ENCODE results near the gene TGM4.

- no peak for TF ChIP-seq CTCF (IDR thresholded peaks at IDR 0.05 in 4 of 5, conservative IDR thresholded peaks at IDR 0.05 in 1 of 5)
- no peak for TF ChIP-seq POLR2A (IDR thresholded peaks at IDR 0.05)
These were observed 75.9 kb downstream of the TGM4 start for GRCh38 chr3:44950275-44950734.

All from gastrocnemius medialis (tissue), 4 donors.